Activated CD4-positive, alpha-beta T cell treated with anti-CD3 and anti-CD28 coated beads for 36 hours (primary cell): ENCODE results near the gene PAQR9. TPM values are rescaled to one million over a fixed set of nuclear protein-coding genes. Genes with fewer than 3 reads are reported as not detected.

Experiments
- ATAC-seq: fragments of 200-7000 bp; cut with Tn5 transposase; one replicate; pipeline ENCODE4 v1.10.0; 2021; ENCODE audit warnings: mild to moderate bottlenecking, moderate library complexity
- CTCF ChIA-PET: fragments of 350-600 bp; sonication (Branson Sonifier 250); formaldehyde crosslinking; loops from one replicate; lab custom pipeline; 2021; ENCODE audit warnings: antibody characterized with exemption; lab: Charles Lee
- POLR2A ChIA-PET: fragments of 350-600 bp; sonication (Branson Sonifier 250); formaldehyde crosslinking; loops from one replicate; lab custom pipeline; 2021; ENCODE audit warnings: antibody characterized with exemption, inconsistent platforms; lab: Charles Lee
- DNase-seq: peaks from one replicate; pipeline ENCODE4 v3.0.0-alpha.2; 2020
- H3K27ac Mint-ChIP-seq: one replicate; pipeline ENCODE4 v1.8.0; 2021; ENCODE audit warnings: mixed read lengths
- H3K27me3 Mint-ChIP-seq: one replicate; pipeline ENCODE4 v1.8.0; 2021; ENCODE audit warnings: mixed read lengths
- H3K36me3 Mint-ChIP-seq: one replicate; pipeline ENCODE4 v1.8.0; 2021; ENCODE audit warnings: low read depth, mixed read lengths
- H3K4me1 Mint-ChIP-seq: one replicate; pipeline ENCODE4 v1.8.0; 2021; ENCODE audit warnings: mixed read lengths
- H3K4me3 Mint-ChIP-seq: one replicate; pipeline ENCODE4 v1.8.0; 2021; ENCODE audit warnings: mild to moderate bottlenecking, moderate library complexity, mixed read lengths
- H3K9me3 Mint-ChIP-seq: one replicate; pipeline ENCODE4 v1.8.0; 2021; ENCODE audit warnings: low read depth, mixed read lengths
- intact Hi-C, 2 experiments: fragments of 100-400 bp; cut with DNase I in 1 of 2; cut with micrococcal nuclease in 1 of 2; formaldehyde crosslinking; loops; one replicate each; pipeline versions ENCODE4 v1.14.2 to v1.15.1; 2022 to 2024; cut with DNase I, micrococcal nuclease
- total RNA-seq, 2 experiments: library from RNA; stranded (reverse); gene quantifications; one replicate each; pipeline ENCODE4 v1.2.3, GENCODE V29; 2021

The PAQR9 gene
- total RNA-seq, 2 experiments from 2014 or later = not detected

DNA sequence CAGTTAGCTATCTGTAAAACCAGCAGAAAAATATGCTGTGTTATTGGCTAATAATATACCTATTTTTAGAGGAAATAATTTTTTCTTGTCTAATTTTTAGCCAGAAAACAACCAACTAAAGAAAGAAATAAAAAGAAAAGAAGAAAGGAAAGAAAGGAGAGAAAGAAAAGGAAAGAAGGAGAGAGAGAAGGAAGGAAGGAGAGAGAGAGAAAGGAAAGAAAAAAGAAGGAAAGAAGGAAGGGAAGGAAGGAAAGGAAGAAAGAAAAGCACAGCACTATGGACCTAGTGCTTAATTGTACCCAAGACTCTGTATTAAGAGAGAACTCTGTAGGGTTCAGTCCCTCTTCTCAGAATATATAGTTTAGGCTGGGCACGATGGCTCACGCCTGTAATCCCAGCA is 3.3 kb upstream of the PAQR9 start:
- no peak overlapping the region for H3K27ac Mint-ChIP-seq
- intact Hi-C loops = no loop called here
- no peaks in the 10 kb centered on the region for H3K9me3 Mint-ChIP-seq
- peaks cover 32% of the 10 kb centered on the region for H3K27me3 Mint-ChIP-seq
- POLR2A ChIA-PET = interaction anchor here (0.6 kb wide), 1 partner anchor 15 kb away, joined by 10 read pairs; no protein-coding TSS in a partner anchor
- DNase-seq = no peak
- peaks cover 2% of the 10 kb centered on the region for H3K36me3 Mint-ChIP-seq
- H3K4me1 Mint-ChIP-seq = peaks cover 7% of the 10 kb centered on the region
- ATAC-seq = no peak
- CTCF ChIA-PET = interaction anchor here (0.8 kb wide), 1 partner anchor 11 kb away, joined by 3 read pairs; no protein-coding TSS in a partner anchor
- no peak overlapping the region for H3K4me3 Mint-ChIP-seq

DNA sequence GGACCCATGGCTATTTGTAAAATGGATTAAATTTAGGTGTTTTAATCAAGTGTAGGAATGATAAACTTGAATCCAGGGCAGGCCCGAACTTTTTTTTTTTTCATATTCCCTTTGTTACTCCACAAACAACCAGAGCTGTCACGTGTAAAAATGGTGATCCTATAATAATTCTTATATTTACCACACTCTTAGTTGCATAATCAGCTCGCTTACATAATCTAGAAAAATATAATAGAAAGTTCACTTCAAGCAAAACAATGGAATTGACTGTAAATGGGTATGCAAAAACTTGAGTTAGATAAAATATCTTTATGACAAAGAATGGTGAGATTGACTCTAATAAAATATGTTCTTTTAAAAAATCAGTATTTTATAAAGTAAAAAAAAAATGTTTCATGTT is 2.1 kb upstream of the PAQR9 start:
- ATAC-seq = no peak
- H3K27ac Mint-ChIP-seq = no peak overlapping the region
- DNase-seq = no peak
- H3K4me3 Mint-ChIP-seq = no peak overlapping the region
- ChIA-PET CTCF (interaction anchor here (1.1 kb wide), 1 partner anchor 9 kb away, joined by 3 read pairs; no protein-coding TSS in a partner anchor), POLR2A (interaction anchor here (0.6 kb wide), 1 partner anchor 190 kb away, joined by 5 read pairs; no protein-coding TSS in a partner anchor)
- intact Hi-C loops = no loop called here
- H3K9me3 Mint-ChIP-seq = no peaks in the 10 kb centered on the region
- H3K36me3 Mint-ChIP-seq = peaks cover 2% of the 10 kb centered on the region
- peaks cover 7% of the 10 kb centered on the region for H3K4me1 Mint-ChIP-seq
- H3K27me3 Mint-ChIP-seq = peaks cover 37% of the 10 kb centered on the region

GRCh38 chr3:142963234-142963515 is 299 bp downstream of the PAQR9 start:
- ATAC-seq (peak; percentile 16), DNase-seq (no peak)
- peaks cover 2% of the 10 kb centered on the region for H3K36me3 Mint-ChIP-seq
- H3K9me3 Mint-ChIP-seq = no peaks in the 10 kb centered on the region
- ChIA-PET CTCF (interaction anchor here (1.3 kb wide), 1 partner anchor 31 kb away, joined by 5 read pairs; no protein-coding TSS in a partner anchor), POLR2A (no interaction called here)
- no peak overlapping the region for H3K27ac Mint-ChIP-seq
- H3K4me1 Mint-ChIP-seq = peaks cover 9% of the 10 kb centered on the region
- peak overlapping the region; percentile 67 for H3K4me3 Mint-ChIP-seq
- intact Hi-C loops = loop anchor here in 1 of 2 experiments (2.0 kb wide), 1 partner anchor 74 kb away; the partner anchor contains the start of gene PCOLCE2
- peaks cover 51% of the 10 kb centered on the region for H3K27me3 Mint-ChIP-seq

DNA sequence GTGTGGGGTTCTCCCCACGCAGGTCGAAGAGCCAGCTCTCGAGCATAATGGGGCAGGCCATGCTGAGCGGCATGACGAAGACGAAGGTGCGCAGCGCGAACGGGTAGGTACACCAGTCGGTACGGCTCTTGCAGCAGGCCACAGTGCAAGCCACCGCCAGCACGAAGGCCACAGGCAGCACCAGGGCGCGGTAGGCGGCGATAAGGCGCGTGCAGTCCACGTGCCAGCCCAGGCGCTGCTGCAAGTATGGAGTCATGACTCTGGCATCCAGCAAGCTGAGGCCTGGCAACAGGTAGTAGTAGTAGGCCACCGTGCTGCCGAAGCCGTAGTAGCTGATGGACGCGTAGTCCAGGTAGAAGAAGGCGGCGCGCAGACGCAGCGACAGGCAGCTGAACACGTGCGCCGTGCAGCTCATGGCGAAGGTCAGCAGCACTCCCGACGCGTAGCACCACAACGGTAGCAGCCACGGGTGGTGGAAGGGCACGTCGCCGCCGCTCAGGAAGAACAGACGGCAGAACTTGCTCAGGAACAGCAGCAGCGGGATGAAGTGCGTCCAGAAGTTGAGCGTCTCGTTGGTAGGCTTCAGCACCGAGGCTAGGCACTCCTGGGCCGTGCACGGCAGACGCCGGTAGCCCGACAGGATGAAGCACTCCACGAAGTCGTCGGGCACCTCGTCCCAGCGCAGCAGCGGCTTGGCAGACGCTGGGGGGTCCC is 797 bp downstream of the PAQR9 start:
- peaks cover 9% of the 10 kb centered on the region for H3K4me1 Mint-ChIP-seq
- ATAC-seq = peak; percentile 20
- intact Hi-C loops = loop anchor here in 1 of 2 experiments (2.0 kb wide), 1 partner anchor 74 kb away; the partner anchor contains the start of gene PCOLCE2
- no peak overlapping the region for H3K27ac Mint-ChIP-seq
- H3K36me3 Mint-ChIP-seq = peaks cover 2% of the 10 kb centered on the region
- peaks cover 51% of the 10 kb centered on the region for H3K27me3 Mint-ChIP-seq
- H3K9me3 Mint-ChIP-seq = no peaks in the 10 kb centered on the region
- DNase-seq = peak; percentile 27
- CTCF ChIA-PET = interaction anchor here (1.3 kb wide), 1 partner anchor 30 kb away, joined by 5 read pairs; no protein-coding TSS in a partner anchor
- H3K4me3 Mint-ChIP-seq = peak overlapping the region; percentile 67
- POLR2A ChIA-PET = no interaction called here

DNA sequence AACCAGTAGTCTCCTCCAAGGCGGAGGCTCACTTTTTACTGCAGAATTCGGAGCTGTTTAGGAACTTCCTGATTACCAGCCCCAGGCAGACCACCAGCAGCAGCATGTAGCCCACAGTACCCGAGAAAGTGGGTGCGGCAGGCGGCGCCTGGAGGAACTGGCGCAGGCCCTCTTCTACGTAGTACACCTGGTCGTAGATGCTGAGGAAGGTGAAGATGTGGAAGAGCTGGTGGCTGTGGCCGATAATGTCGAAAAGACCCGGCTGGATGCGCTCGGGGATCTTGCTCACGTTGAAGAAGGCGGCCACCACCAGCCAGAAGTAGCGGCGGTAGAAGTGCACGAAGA is 1.3 kb downstream of the PAQR9 start:
- DNase-seq = no peak
- ChIA-PET CTCF (interaction anchor here (1.3 kb wide), 1 partner anchor 30 kb away, joined by 5 read pairs; no protein-coding TSS in a partner anchor), POLR2A (no interaction called here)
- peaks cover 9% of the 10 kb centered on the region for H3K4me1 Mint-ChIP-seq
- H3K9me3 Mint-ChIP-seq = no peaks in the 10 kb centered on the region
- intact Hi-C loops = loop anchor here in 1 of 2 experiments (2.0 kb wide), 1 partner anchor 73 kb away; the partner anchor contains the start of gene PCOLCE2
- no peak overlapping the region for H3K27ac Mint-ChIP-seq
- H3K4me3 Mint-ChIP-seq = peak overlapping the region; percentile 67
- H3K36me3 Mint-ChIP-seq = peaks cover 2% of the 10 kb centered on the region
- ATAC-seq = no peak
- H3K27me3 Mint-ChIP-seq = peaks cover 54% of the 10 kb centered on the region

DNA sequence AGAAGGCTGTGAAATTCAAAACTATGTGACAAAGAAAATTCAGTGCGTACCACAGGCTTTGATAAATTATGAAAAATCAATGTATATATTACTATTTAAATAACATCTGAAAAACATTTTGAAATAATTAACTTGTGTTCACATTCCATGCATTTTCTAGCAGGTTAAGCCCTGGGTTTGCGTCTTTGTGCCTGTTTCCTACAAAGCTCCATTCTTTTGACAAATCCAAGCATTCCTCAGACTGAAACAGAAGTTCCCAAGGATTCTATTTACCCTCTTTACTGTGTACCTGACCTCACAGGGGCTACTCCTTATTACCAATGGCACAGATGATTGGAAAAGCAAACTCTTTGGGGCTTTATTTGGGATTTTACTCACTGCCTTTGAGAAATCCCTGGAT is 1.9 kb downstream of the PAQR9 start:
- intact Hi-C loops = no loop called here
- POLR2A ChIA-PET = no interaction called here
- H3K27me3 Mint-ChIP-seq = peaks cover 57% of the 10 kb centered on the region
- CTCF ChIA-PET = interaction anchor here (0.8 to 2.0 kb wide), 2 partner anchors 12 to 15 kb away, joined by 3 to 7 read pairs; no protein-coding TSS in a partner anchor
- no peak overlapping the region for H3K4me3 Mint-ChIP-seq
- no peak overlapping the region for H3K27ac Mint-ChIP-seq
- peaks cover 2% of the 10 kb centered on the region for H3K36me3 Mint-ChIP-seq
- DNase-seq (no peak), ATAC-seq (no peak)
- H3K4me1 Mint-ChIP-seq = peaks cover 9% of the 10 kb centered on the region
- no peaks in the 10 kb centered on the region for H3K9me3 Mint-ChIP-seq

GRCh38 chr3:142960322-142960850 is 3.1 kb downstream of the PAQR9 start:
- Mint-ChIP-seq H3K27ac (no peak overlapping the region), H3K4me3 (no peak overlapping the region), H3K36me3 (peaks cover 2% of the 10 kb centered on the region), H3K9me3 (no peaks in the 10 kb centered on the region), H3K4me1 (peaks cover 9% of the 10 kb centered on the region), H3K27me3 (peaks cover 54% of the 10 kb centered on the region)
- no peak for DNase-seq
- ChIA-PET POLR2A (no interaction called here), CTCF (interaction anchor here (2.0 kb wide), 1 partner anchor 11 kb away, joined by 7 read pairs; no protein-coding TSS in a partner anchor)
- intact Hi-C loops = no loop called here
- ATAC-seq = no peak

DNA sequence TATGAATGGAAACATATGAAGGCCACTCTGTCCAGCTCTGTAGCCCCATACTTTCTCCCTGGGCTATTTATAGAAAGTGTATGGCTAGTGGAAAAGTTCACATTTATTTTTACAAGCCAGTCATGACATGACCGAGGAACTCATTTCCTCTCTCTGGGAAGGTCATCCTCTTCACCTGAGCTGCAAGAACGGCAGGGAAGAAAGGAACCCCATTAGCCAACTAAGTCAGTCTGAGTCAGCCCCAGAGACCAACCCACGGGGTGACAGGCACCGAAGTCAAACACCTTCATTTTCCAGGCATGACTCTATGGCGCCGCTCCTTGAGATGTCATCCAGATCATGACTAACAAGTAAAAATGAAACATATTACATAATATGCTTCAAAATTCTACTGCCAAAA is 4.8 kb downstream of the PAQR9 start:
- Mint-ChIP-seq H3K27me3 (peaks cover 51% of the 10 kb centered on the region), H3K9me3 (no peaks in the 10 kb centered on the region), H3K4me1 (peaks cover 5% of the 10 kb centered on the region), H3K27ac (no peak overlapping the region), H3K4me3 (no peak overlapping the region), H3K36me3 (peaks cover 2% of the 10 kb centered on the region)
- intact Hi-C loops = no loop called here
- ATAC-seq (peak; percentile 81), DNase-seq (peak; percentile 70)
- ChIA-PET CTCF (no interaction called here), POLR2A (interaction anchor here (0.8 kb wide), 1 partner anchor 15 kb away, joined by 3 read pairs; no protein-coding TSS in a partner anchor)

DNA sequence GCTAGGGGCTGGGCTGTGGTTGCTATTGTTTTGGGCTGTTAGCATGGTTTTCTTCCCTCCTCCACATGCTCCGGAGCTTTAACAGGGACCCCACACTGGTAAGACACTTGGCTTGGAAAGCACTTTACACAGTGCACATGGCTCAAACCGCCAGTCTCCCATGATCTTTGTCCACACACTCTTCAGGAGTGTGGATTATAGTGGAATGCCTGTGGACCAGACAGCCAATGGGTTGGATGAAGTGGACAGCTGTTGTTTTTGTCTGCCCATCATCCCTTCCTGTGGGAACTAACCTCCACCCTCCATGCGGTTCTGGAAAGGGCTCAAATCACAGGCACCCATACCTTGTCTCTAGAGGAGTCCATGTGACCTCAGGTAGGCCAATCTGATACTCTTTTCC is 10.0 kb downstream of the PAQR9 start:
- Mint-ChIP-seq H3K36me3 (no peaks in the 10 kb centered on the region), H3K27ac (no peak overlapping the region), H3K27me3 (peaks cover 24% of the 10 kb centered on the region), H3K9me3 (no peaks in the 10 kb centered on the region), H3K4me3 (no peak overlapping the region), H3K4me1 (no peaks in the 10 kb centered on the region)
- POLR2A ChIA-PET = no interaction called here
- CTCF ChIA-PET = interaction anchor here (1.2 kb wide), 1 partner anchor 34 kb away, joined by 3 read pairs; no protein-coding TSS in a partner anchor
- intact Hi-C loops = no loop called here
- no peak for ATAC-seq
- no peak for DNase-seq

GRCh38 chr3:142952272-142953193 is 10.9 kb downstream of the PAQR9 start:
- no peak overlapping the region for H3K27ac Mint-ChIP-seq
- peaks cover 6% of the 10 kb centered on the region for H3K4me1 Mint-ChIP-seq
- H3K4me3 Mint-ChIP-seq = no peak overlapping the region
- peaks cover 32% of the 10 kb centered on the region for H3K27me3 Mint-ChIP-seq
- no peaks in the 10 kb centered on the region for H3K36me3 Mint-ChIP-seq
- H3K9me3 Mint-ChIP-seq = no peaks in the 10 kb centered on the region
- ATAC-seq (no peak), DNase-seq (no peak)
- CTCF ChIA-PET = no interaction called here
- intact Hi-C loops = no loop called here
- POLR2A ChIA-PET = no interaction called here

GRCh38 chr3:142951794-142952193 is 11.7 kb downstream of the PAQR9 start:
- CTCF ChIA-PET = no interaction called here
- POLR2A ChIA-PET = interaction anchor here (0.6 kb wide), 1 partner anchor 15 kb away, joined by 10 read pairs; no protein-coding TSS in a partner anchor
- H3K9me3 Mint-ChIP-seq = no peaks in the 10 kb centered on the region
- DNase-seq (no peak), ATAC-seq (no peak)
- intact Hi-C loops = no loop called here
- H3K4me3 Mint-ChIP-seq = no peak overlapping the region
- H3K36me3 Mint-ChIP-seq = no peaks in the 10 kb centered on the region
- H3K27ac Mint-ChIP-seq = no peak overlapping the region
- peaks cover 31% of the 10 kb centered on the region for H3K27me3 Mint-ChIP-seq
- peaks cover 8% of the 10 kb centered on the region for H3K4me1 Mint-ChIP-seq
